Amniotic stem cell (primary cell): ENCODE measurements around the gene KRTDAP.

ENCODE experiments used
- DNase-seq: peaks from one replicate; lab custom pipeline; 2025; lab: John Stamatoyannopoulos, UW

The KRTDAP gene

DNA sequence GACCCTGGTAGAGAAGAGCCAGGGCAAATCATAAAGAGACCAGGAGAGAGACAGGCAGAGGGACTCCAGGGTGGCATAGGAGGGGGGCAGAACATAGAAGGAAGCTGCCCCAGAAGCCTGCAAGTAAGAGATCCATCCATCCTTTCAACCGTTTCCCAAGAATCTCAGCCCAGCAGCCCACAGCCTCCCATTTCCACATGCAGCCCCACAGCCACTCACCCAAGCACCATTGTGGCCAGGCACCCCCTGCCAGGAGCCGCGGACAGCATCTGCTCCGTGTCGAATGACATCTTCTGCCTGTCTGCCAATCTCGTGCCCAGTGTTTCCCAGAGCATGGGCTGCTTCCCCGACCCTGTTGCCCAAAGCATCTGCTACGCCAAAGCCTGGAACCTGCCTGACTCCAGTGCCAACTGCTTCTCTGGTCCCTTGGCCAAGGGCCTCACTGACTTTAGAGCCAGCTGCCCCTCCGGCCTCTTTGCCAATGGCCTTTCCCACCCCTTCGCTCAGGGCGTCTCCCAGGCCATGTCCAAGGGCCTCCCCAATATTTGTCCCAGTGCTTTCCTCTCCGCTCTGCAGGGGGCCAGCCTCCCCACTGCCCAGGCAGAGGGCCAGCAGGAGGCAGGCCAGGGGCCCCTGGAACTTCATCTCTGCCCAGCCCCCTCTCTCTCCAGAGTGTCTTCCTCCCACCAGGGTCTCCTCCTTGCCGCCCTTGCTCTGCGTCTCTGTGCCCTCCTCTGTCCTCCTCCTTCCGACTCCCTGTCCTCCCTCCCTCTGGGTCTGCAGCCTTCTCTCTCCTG is 22.8 kb upstream of the KRTDAP start:
- no peak for DNase-seq

DNA sequence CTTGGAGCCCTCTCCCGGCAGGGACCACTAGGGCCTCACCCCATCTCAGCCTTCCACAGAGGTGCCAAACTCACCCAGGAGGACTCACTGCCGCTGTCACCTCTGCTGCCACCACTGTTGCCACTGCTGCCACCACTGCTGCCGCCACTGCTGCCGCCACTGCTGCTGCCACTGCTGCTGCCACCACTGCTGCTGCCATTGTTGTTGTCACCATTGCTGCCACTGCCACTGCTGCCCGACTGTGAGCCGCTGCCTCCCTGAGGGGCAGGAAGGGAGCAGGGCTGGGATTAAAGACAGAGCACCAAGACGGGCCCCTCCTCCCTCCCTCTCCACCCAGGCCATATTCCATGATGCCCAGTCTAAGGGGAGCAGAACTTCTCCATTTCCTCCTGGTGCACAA is 21.1 kb upstream of the KRTDAP start:
- no peak for DNase-seq

DNA sequence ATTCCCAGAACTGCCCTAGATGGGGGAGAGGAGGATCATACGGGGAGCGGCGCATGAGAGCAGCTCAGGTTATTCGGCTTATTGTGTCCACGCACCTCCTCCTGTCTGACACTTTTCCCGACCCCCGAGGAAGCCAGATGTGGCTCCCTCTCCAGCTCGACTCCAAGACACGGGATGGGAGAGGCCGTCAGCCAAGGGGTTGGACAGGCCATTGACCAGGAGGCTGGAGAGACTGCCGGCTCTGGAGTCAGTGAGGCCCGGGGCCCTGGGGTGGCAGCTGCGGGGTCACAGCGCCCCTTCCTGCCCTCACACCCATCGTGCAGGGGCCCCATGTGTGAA is 20.3 kb upstream of the KRTDAP start:
- no peak for DNase-seq

DNA sequence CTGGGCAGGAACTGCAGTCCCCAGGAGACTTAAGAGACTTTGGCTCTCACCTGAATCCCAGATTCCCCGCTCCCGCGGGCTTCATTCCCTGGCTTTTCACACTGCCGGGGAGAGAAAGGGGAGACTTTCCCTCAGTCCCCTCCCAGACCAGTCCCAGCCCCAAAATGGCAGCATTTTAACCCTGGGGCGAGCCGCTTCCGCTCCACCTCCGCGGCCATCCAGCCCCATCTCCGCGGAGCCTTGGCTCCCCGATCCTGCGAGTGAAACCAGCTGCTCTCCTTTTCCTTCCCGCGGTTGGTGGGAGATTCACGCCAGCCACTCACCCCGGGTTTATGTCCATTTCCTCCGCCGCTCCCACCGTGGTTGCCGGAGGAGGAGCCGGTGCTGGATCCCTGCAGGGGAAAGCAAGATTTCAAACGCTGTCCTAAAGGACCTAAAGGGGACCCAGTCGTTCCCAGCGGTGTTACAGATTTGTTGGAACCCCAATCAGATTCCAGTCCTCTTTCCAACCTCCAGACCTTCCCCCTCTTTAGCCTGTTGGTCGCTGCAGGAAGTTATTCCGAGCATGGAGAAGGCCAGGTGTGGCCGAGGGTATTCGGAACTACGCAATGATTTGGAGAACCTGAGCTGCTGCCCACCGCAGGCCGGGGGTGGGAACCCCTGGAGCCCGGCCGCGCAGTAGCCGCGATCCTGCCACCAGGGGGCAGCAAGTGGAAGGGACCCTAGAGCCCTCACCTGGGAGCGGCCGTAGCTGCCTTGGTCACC is 19.8 kb upstream of the KRTDAP start:
- no peak for DNase-seq

DNA sequence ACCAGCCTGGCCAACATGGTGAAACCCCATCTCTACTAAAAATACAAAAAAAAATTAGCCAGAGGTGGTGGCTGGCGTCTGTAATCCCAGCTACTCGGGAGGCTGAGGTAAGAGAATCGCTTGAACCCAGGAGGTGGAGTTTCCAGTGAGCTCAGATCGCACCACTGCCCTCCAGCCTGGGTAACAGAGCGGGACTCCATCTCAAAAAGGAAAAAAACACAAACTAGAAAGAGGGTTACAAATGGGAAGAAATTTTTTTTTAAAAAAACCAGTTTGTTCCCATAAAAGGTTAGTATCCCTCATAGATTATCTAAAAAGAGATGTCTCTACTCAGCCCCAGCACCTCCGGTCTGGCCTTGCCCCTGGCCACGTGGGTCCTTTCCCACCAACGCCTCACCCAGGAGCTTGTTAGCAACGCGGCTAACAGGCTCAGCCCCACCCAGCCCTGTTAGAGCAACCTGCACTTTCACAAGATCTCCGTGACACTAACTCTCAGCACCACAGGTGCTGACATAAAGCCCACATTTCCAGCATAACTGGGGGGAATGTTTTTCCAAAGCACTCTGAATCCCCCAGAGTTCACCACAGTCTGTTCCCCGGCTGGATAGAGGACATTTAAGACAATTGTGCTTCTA is 18.9 kb upstream of the KRTDAP start:
- no peak for DNase-seq

DNA sequence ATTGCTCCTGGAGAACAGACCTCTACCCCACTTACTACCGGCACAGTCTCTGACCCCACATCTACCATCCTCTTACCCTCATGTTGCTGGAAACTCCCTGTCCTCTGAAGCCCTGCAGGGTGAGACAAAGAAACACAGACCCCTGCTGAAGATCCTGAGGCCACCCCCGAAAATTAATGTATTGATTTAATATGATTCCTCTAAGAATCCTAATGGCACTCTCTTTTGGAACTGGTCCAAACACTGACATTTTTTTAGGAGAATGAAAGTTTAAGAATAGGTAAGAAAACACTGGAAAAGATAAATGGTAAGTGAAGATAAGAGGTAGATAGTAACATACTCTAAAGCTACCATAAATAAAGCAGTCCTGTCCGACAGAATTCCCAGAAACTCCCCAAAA is 17.9 kb upstream of the KRTDAP start:
- no peak for DNase-seq

DNA sequence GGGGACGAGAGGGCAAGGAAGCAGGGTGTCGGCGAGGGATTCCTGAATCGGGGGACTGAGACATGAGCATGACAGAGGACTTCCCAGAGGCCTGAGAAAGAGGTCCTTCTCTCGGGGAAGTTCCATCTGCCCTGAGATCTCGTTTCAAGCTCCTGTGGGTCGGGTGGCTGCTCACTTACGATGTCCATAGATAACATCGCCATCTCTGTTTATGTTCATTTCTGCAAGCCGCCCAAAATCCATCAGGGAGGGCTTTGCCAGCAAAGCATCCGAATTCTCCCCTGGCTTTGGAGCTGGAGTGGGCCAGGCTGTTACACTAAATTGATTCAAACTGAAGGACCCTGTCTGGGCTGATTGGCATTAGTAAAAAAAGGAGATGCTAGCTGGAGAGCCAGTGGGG is 17.3 kb upstream of the KRTDAP start:
- no peak for DNase-seq

DNA sequence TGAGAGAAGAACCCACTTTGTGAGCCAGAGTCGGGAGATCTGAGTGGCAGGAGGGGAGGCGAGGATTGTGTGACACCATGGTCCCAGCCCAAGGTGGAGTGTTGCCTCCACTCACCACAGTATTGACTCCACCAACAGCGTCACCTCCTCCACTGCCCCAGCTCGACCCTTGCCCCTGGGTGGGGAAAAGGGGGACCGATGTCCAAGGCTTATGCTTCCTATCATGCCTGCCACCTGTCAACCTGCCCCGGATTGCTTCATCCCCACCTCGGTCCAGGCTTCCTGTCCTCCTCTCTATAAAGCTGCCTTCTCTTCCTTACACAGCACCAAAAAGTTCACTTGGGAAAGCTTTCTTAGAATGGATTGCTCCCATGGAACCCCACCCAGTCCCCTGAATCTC is 15.7 kb upstream of the KRTDAP start:
- DNase-seq: no peak

DNA sequence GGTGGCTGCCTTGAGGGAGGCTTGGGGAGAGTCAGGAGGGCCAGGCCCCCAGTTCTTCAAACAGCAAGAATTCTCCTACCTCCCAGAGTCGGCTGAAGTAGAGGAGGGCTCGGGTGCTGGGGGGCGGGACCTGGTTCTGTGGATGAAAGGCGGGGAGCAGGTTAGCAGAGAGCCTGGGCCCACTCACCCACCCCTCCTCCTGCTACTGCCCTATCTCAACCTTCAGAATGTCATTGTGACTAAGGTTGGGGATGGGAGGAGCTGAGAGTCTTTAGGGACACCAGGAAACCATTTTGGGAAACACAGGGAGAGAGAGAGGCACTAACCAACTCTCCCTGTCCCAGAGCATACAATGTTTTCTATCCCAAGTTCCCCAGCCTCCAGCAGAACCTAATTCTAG is 12.5 kb upstream of the KRTDAP start:
- DNase-seq: no peak

DNA sequence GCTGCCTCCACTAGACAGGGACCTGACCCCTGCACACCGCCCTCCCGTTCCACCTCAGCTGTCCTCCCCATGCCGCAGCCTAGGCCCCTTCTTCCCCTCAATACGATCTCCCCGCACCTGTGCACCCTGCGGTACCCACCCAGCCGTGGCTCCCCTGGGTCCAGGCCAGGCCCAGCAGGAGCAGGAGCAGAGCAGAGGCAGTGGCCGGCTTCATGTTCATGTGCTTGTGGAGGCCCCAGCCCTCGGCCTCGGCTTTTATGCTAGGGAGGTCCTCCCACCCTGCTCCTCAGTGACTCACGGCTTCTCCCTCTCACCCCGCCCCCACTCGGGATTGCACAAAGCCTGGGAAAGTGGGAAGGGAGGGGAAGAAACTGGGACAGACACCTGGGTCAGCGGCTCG is 11.4 kb upstream of the KRTDAP start:
- DNase-seq: no peak

DNA sequence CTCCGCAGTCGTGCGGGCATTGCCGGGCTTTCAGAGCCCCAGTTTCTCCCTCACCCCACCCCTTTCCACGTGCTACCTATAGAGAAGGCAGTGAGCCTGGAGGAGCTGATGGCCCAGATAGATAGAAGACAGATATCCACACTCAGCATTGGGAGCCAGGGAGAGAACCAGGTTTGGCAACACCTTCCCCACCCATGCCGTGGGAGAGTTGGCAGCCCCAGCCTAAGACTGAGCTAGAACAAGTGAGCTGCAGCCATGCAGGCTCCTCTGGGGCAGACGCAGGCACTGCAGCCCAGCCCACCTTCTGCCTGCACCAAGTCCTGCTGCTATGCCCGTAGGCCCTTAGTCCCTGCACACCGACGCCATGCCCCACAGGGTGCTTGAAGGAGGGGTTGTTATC is 10.3 kb upstream of the KRTDAP start:
- no peak for DNase-seq

DNA sequence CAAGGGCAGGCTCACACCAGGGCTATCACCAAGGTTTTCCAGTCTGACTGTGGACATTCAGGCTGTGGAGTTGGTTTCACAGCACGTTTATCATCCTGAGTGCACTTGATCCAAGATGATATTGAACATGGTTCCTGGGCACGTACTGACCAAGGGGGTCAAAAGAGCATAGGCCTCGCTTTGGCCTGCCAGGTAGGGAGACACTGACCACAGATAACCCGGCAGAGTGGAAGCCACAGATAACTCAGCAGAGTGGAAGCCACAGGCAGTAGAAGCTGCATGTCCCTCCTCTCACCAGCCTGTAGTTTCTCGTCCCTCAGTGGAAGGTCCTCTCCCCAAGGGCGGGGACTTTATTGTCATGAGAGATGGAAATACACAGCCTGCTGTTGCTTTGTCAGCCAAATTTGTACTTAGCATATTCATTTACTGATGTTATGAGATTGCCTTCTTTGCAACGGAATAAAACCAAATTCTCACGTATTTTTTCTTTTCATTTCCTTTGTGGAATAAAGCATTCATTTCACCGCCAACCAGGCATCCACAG is 8.8 kb upstream of the KRTDAP start:
- DNase-seq: no peak

DNA sequence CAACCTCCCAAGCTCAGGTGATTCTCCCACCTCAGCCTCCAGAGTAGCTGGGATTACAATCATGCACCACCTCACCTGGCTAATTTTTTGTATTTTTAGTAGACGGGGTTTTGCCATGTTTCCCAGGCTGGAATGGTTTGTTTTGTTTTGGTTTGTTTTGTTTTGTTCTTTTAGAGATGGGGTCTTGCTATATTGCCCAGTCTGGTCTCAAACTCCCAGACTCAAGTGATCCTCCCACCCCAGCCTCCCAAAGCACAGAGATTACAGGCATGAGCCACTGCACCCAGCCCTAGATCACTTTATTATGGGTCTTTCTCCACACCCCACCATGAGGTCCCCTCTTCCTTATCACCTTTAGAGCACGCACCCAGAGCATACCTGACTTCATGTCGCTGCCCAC is 8.0 kb upstream of the KRTDAP start:
- no peak for DNase-seq

DNA sequence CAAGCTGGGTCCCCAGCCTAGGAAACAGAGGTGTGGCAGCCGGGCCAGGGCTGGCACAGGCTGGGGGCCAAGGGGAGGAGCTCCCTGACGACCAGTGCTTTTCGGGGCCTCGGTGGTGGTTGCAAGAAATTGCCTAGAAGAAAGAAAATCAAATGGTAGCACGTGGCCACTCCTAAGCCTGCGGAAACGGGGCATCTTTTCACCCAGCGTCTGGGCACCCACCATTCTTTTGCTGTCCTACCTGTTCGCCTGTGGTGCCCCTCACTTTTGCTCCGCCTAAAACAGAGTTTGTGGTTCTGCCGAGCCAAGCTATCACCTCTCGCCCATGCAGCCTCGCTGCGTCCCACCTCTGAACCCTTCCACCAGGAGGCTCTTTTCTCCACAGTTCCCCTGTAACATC is 7.1 kb upstream of the KRTDAP start:
- DNase-seq: no peak

DNA sequence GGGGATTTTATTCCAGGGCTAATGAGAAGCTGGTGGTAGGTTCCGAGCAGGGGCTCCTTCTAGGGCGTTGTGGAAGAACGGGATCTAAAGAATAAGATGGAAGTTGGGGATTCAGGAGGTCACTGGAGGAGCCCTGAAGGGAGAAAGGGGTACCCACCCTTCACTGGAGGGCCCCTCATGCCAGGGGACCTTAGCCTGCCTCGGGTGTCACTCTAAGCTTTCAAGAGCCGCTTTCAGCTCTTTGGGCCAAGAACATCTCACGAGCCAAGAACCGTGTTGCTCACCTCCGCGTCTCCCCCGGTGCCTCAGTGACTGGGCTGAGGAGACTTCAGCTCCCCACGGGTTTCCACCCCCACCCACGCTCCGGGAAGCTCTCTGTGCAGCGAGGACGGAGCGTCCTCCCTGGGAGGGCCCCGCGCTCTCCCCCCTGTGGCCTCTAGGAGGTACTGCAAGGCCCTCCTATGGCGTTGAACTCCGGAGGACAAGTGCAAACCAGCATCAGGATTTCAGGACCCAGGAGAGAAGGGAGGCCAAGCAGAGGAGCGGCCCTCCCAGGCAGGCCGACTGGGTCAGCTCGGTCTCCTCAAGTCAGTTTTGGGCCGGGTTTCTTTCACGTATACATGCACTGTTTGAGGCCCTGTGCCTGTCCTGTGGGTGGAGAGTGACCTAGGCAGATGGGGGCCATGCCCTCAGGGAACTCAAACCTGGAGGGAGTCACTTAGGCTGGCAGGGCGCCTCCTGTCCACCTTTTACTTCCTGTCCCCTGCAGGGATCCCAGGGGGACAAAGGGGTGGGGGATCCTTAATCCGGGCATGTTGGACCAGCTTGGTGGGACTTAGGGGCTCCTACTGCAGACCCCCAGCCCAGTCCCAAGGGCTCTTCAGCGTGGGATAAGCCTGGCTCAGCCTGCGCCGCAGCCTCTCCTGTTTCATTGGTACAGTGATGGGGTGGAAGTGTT is 5.1 kb upstream of the KRTDAP start:
- DNase-seq: peak; percentile 19

DNA sequence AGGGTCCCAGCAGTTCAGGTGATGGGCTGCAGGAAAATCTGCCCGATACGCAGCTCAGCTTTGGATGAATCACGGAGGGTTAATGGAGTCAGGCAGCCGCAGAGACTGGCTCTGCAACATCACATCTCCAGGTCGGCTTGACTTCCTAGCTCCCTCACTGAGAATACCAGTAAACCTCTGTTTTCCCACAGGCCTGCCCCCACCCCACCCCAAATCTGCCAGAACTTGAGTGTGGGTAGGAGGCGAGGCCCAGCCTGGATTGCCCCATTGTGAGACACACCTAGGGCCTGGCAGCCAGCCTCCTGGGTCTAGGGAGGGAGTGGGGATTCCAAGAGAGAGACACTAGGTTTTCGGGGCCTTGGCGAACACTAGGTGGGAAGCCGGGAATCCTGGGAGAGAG is 3.7 kb upstream of the KRTDAP start:
- DNase-seq: no peak

DNA sequence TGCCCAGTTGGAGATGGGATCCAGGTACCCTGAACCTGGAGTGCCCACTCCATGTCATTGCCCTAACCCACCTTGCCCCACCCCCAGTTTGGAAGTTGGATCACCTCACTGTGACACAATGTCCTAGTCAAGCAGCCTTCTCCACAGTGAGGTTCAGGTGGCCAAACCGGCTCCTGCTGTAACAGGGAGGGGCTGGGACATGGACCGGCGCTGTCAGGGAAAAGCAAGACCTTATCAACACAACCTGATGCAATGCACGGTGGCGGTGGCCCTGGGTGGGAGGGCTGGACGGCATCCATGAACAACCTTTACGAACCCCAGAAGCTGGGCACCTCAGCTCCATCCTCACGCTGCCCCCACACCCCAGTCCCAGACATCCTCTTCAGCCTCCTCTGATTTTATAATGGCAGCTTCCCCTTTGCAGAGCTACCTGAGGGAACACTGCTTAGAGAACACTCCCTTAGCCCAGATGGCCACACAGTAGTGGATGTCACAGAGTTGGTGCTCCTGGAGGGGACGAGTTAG is 1.6 kb upstream of the KRTDAP start:
- no peak for DNase-seq

DNA sequence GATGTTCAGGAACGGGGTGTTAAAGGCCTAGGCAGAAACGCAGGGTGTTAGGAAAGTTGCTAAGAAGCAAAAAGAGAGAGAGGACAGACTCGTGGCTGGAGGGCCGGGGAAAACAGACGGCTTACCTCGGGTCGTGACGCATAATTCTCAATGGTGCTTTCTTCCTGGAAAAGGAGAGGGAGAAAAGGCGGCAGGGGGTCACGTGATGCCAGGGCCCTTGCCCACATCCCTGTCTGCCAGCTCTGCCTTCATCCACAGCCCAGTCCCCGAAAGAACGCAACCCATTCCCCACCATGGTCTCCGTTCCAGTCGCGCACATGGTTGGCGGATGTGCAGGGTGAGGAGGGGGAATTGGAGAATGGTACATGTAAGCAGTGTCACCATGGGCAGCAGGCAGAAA is 1.6 kb downstream of the KRTDAP start:
- DNase-seq: no peak

DNA sequence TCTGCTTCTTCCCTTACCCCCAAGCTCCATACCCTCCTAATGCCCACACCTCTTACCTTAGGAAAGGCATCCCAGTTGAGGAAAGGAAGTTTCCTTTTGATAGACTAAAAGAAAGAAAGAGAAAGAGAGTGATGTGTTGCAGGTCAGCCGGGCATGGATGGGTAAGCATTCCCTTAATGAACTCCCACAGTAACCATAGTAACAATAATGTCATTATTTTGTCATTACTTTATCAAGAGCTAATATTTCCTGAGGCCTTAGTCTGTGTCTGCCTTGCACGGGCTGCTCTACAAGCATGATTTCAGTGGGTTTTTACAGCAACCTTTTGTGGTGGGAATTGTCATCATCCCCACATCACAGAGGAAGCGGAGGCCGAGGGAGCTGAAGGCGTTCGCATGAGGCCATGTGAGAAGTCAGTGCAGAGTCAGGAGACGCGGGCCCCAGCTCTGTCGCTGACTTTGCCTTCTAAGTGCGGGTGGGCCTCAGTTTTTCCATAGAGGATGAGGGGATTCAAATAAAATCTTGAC is 2.5 kb downstream of the KRTDAP start:
- DNase-seq: no peak

DNA sequence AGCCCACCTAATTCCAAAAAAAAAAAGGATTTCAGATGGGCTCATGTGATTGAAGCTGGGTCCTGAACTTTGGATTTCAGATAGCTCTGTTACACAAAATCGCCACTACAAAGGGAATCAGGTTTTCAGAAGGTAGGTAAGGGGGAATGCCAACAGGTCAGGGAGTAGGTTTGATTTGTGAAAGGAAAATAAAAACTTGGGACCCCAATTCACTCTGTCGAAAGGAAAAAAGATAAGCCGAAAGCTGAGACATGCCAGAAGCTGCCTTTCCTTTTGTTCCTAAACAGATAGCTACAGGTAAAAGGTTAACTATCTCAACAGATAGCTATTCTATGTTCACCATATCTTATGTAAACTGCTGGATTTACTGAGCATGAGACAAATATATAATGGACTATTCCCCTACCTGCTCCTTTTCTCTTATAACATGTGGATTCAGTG is 4.0 kb downstream of the KRTDAP start:
- no peak for DNase-seq
